ENCODE measurements around the gene SUSD4.

DNA sequence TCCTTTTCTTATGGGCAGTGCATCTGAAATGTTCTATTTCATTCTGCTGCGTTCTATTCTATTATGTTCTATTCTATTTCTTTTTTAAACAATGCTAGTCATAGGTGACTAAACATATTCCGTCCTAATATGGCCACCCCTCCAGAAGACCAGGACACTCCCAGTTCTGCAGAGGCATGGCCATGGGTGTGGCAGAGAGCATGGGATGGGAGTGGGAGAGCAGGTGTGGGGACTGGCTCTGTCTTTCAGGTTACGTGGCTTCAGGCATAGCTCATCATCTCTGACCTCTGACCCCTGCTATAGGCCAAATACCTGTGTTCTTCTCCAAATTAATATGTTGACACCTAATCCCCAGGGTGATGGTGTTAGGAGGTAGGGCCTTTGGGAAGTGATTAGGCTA, 187.5 kb downstream of the SUSD4 start:
- TF ChIP-seq, protein P1, sequence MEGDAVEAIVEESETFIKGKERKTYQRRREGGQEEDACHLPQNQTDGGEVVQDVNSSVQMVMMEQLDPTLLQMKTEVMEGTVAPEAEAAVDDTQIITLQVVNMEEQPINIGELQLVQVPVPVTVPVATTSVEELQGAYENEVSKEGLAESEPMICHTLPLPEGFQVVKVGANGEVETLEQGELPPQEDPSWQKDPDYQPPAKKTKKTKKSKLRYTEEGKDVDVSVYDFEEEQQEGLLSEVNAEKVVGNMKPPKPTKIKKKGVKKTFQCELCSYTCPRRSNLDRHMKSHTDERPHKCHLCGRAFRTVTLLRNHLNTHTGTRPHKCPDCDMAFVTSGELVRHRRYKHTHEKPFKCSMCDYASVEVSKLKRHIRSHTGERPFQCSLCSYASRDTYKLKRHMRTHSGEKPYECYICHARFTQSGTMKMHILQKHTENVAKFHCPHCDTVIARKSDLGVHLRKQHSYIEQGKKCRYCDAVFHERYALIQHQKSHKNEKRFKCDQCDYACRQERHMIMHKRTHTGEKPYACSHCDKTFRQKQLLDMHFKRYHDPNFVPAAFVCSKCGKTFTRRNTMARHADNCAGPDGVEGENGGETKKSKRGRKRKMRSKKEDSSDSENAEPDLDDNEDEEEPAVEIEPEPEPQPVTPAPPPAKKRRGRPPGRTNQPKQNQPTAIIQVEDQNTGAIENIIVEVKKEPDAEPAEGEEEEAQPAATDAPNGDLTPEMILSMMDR (conservative IDR thresholded peaks at IDR 0.05) = no peak
- TF ChIP-seq EZH2 (IDR thresholded peaks at IDR 0.05; ENCODE audit: low read depth) = no peak

All from PC-9 (cell line).